Heart right ventricle (tissue), 16 donors: ENCODE results near the gene PUDP. TPM values are rescaled to one million over a fixed set of nuclear protein-coding genes. Genes with fewer than 3 reads are reported as not detected.
A peak's percentile ranks its signal among the peaks of the same experiment; 100 is the strongest.

Experiments
- ATAC-seq, 8 donors: fragments of 200-7000 bp; cut with Tn5 transposase; one replicate each; pipeline ENCODE4 v1.9.1; 2020; ENCODE audit warnings: mild to moderate bottlenecking in 8 of 8, moderate library complexity in 8 of 8, moderate number of reproducible peaks in 1 of 8
- DNase-seq, 2 donors: peaks; one replicate each; pipeline ENCODE4 v3.0.0-alpha.2; 2020
- H3K27ac ChIP-seq, 10 donors: fragments of 200-600 bp; sonication (generic) in 2 of 10; one replicate each; pipeline versions ENCODE4 v1.5.0 to v1.8.0; 2020 to 2022; ENCODE audit warnings: mild to moderate bottlenecking in 3 of 10
- H3K27me3 ChIP-seq, 7 donors: fragments of 200-600 bp; one replicate each; pipeline ENCODE4 v1.8.0; 2021 to 2022; ENCODE audit warnings: mild to moderate bottlenecking in 2 of 7
- H3K36me3 ChIP-seq, 9 donors: fragments of 200-600 bp; sonication (generic) in 1 of 9; one replicate each; pipeline versions ENCODE4 v1.5.0 to v1.8.0; 2020 to 2022; ENCODE audit warnings: mild to moderate bottlenecking in 2 of 9
- H3K4me1 ChIP-seq, 9 donors: fragments of 200-600 bp; sonication (generic) in 1 of 9; one replicate each; pipeline versions ENCODE4 v1.5.0 to v1.8.0; 2020 to 2022; ENCODE audit warnings: mild to moderate bottlenecking in 4 of 9
- H3K4me3 ChIP-seq, 10 donors: fragments of 200-600 bp; sonication (generic) in 2 of 10; one replicate each; pipeline versions ENCODE4 v1.5.0 to v1.8.0; 2020 to 2022; ENCODE audit warnings: mild to moderate bottlenecking in 7 of 10, moderate library complexity in 2 of 10
- H3K9me3 ChIP-seq, 11 donors: fragments of 200-600 bp in 10 of 11; sonication (generic) in 2 of 11; one replicate each; pipeline versions ENCODE4 v1.5.0 to v1.8.0; 2013 to 2022; ENCODE audit warnings: mild to moderate bottlenecking in 2 of 11, control low read depth in 1 of 11, moderate library complexity in 1 of 11
- CTCF ChIP-seq, 9 donors: fragments of 200-600 bp; sonication (generic) in 2 of 9; IDR thresholded peaks; one replicate each; pipeline versions ENCODE4 v1.5.0 to v1.8.0; 2021 to 2022; ENCODE audit warnings: antibody characterized with exemption in 9 of 9, mild to moderate bottlenecking in 5 of 9, moderate library complexity in 1 of 9
- WGBS, 2 donors: extraction: QIAGEN DNeasy Blood & Tissue Kit; methylation state at CpG; one replicate each; pipeline ENCODE4 v1.1.7; 2013; ENCODE audit warnings: inconsistent platforms in 1 of 2; 5-methylcytosine and 5-hydroxymethylcytosine counted together
- intact Hi-C, 10 donors: fragments of 100-400 bp; cut with DNase I; formaldehyde crosslinking; loops; one replicate each; pipeline versions ENCODE4 v1.11.1 to v1.14.2; 2022
- polyA plus RNA-seq, 2 donors: library from polyadenylated mRNA; stranded (reverse); fragments of 200-250 nt; gene quantifications; one replicate each; pipeline ENCODE4 v1.2.3, GENCODE V29; 2013
- total RNA-seq, 10 donors: library from RNA; stranded (reverse); fragmentation: NEBNext Ultra II Directional in 3 of 10; extraction: Animal tissue kit (Norgen Biotek cat#: 25700) in 3 of 10; gene quantifications; one replicate each; pipeline versions ENCODE4 v1.2.1 to v1.2.4, GENCODE V29; 2021 to 2023
- donor health status: Arrhythmogenic right ventricular cardiomyopathy.
- donor health status: ischemic (EF 13 %, LVEDD 7.1; RV severe dilation, severe dysfunction).
- donor health status: healthy with polysubstance abuse.
- donor health status: DM: no; HTN: yes; CAD: no.
- donor health status: DM: no; HTN: no; CAD: no.
- donor health status: ischemic (EF 25% LVEDD 6.9; RV normal size, moderate dysfunction).
- donor health status: ischemic (EF 25% LVEDD 5.7; RV mildly dilated, moderate dysfunction).
- donor health status: healthy.
- donor health status: DM: yes; HTN: yes; CAD: no.
- donor health status: Ischemic cardiomyopathy.
- donor health status: ischemic (EF 35%, LVEDD 5.7; RV mildly dilated, moderate dysfunction).
- donor health status: nonischemic (EF 11% LVEDD 7.7; RV severe dilation, severe dysfunction).
- donor health status: DM: yes; HTN: yes; CAD: no.
- donor health status: PGD.
- donor health status: ischemic (EF 29% LVEDD 5.4; RV normal size, mild dysfunction).
- donor health status: nonischemic (EF 23%, LVEDD 6.1; RV moderate dilation, normal function).

Gene PUDP
- total and polyA plus RNA-seq, 12 donors, result 9.1 to 27.0 (median 21.0) TPM

- no peaks in the 10 kb centered on the region for H3K36me3 ChIP-seq
- H3K4me3 ChIP-seq, result no peak overlapping the region
- no peak for DNase-seq
- H3K4me1 ChIP-seq, result peaks cover 0 to 30% (median 19%) of the 10 kb centered on the region in 9 donors
- peak in 1 of 8 donors; percentile 48 for ATAC-seq
- H3K9me3 ChIP-seq, result no peaks in the 10 kb centered on the region
- no peak for TF ChIP-seq CTCF (IDR thresholded peaks at IDR 0.05)
- 15 to 16% methylated on average over 2 of the region's 2 CpGs for WGBS, 2 donors
- no peaks in the 10 kb centered on the region for H3K27me3 ChIP-seq
- intact Hi-C loops, result no loop called here
- peak overlapping the region in 6 of 10 donors; percentile 22 to 52 (median 42) for H3K27ac ChIP-seq
These were observed 27.1 kb downstream of the PUDP start for GRCh38 chrX:7120878-7121219.

GRCh38 chrX:7119950-7120877, 27.7 kb downstream of the PUDP start:
- H3K4me1 ChIP-seq, result peaks cover 0 to 36% (median 23%) of the 10 kb centered on the region in 9 donors
- TF ChIP-seq CTCF (IDR thresholded peaks at IDR 0.05), result no peak
- DNase-seq (no peak), ATAC-seq (peak in 5 of 8 donors; percentile 20 to 46 (median 35))
- intact Hi-C loops, result no loop called here
- no peaks in the 10 kb centered on the region for H3K9me3 ChIP-seq
- H3K27ac ChIP-seq, result peak overlapping the region in 8 of 10 donors; percentile 10 to 67 (median 40)
- H3K27me3 ChIP-seq, result no peaks in the 10 kb centered on the region
- H3K36me3 ChIP-seq, result no peaks in the 10 kb centered on the region
- no peak overlapping the region for H3K4me3 ChIP-seq
- WGBS, 2 donors, result 88 to 91% methylated on average over 7 of the region's 7 CpGs

GRCh38 chrX:7117587-7117986, 30.4 kb downstream of the PUDP start:
- 88 to 92% methylated on average over 3 of the region's 3 CpGs for WGBS, 2 donors
- H3K4me3 ChIP-seq, result no peak overlapping the region
- TF ChIP-seq CTCF (IDR thresholded peaks at IDR 0.05), result no peak
- no peaks in the 10 kb centered on the region for H3K9me3 ChIP-seq
- intact Hi-C loops, result no loop called here
- no peaks in the 10 kb centered on the region for H3K36me3 ChIP-seq
- peaks cover 0 to 36% (median 23%) of the 10 kb centered on the region in 9 donors for H3K4me1 ChIP-seq
- DNase-seq, result no peak
- H3K27ac ChIP-seq, result no peak overlapping the region
- H3K27me3 ChIP-seq, result no peaks in the 10 kb centered on the region
- ATAC-seq, result no peak

GRCh38 chrX:7116081-7116480, 31.9 kb downstream of the PUDP start:
- 87 to 95% methylated on average over 3 of the region's 3 CpGs for WGBS, 2 donors
- peaks cover 0 to 25% (median 18%) of the 10 kb centered on the region in 9 donors for H3K4me1 ChIP-seq
- no peak overlapping the region for H3K4me3 ChIP-seq
- no peaks in the 10 kb centered on the region for H3K9me3 ChIP-seq
- intact Hi-C loops, result no loop called here
- ATAC-seq (peak in 1 of 8 donors; percentile 32), DNase-seq (no peak)
- H3K27me3 ChIP-seq, result no peaks in the 10 kb centered on the region
- H3K36me3 ChIP-seq, result no peaks in the 10 kb centered on the region
- no peak for TF ChIP-seq CTCF (IDR thresholded peaks at IDR 0.05)
- no peak overlapping the region for H3K27ac ChIP-seq
